ENCODE data around the gene STIL.
"Not testable (repeated sequence)": the region's sequence is repeated elsewhere in the genome, so short reads cannot be mapped to it uniquely, and the experiment has no call there.

STIL gene

DNA sequence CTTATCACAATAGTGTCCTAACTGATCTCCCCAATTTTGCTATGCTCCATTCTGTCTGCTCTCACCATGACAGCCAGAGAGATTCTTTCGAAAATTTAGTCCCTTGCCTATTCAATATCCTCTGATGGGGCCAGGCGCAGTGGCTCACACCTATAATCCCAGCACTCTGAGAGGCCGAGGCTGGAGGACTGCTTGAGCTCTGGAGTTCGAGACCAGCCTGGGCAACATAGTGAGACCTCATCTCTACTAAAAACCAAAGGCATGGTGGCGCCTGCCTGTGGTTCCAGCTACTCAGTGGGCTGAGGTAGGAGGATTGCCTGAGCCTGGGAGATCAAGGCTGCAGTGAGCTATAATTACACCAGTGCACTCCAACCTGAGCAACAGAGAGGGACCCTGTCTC is 108.0 kb downstream of the STIL start:
- no peak for TF ChIP-seq CTCF (conservative IDR thresholded peaks at IDR 0.05)
- no peak for TF ChIP-seq ZFX (IDR thresholded peaks at IDR 0.05)
- no peak overlapping the region for H3K27ac ChIP-seq

- H3K27ac ChIP-seq = not testable (repeated sequence)
Measured at GRCh38 chr1:47203504-47203903, 110.4 kb downstream of the STIL start.

DNA sequence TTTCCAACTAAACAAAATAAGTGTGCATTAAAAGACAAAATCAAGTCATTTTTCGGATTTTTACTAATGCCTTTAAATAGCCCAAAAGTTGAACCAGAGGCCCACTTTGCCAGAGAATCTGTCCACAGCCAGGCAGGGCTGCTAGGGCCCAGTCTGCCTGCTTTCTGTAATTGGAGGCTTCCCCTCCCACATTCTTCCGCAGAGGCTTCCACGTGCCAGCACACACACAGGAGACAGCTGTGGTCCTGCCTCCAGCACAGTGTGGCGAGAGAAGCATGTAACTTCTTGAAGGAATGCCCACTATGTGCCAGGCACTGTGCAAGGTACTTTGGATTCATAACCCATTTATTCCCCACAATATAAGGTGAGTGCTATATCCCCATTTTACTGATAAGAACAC is 112.8 kb downstream of the STIL start:
- no peak for TF ChIP-seq CTCF (conservative IDR thresholded peaks at IDR 0.05)
- H3K27ac ChIP-seq = no peak overlapping the region

Data from C4-2B (cell line).